EH (cell line): ENCODE data around the gene IRF8.
A peak's percentile ranks its signal among the peaks of the same experiment; 100 is the strongest.
"Not testable (repeated sequence)": the region's sequence is repeated elsewhere in the genome, so short reads cannot be mapped to it uniquely, and the experiment has no call there.

Experiments used
- DNase-seq: peaks from one replicate; pipeline ENCODE4 v3.0.0-alpha.2; 2015; ENCODE audit warnings: low read depth

The IRF8 gene

DNA sequence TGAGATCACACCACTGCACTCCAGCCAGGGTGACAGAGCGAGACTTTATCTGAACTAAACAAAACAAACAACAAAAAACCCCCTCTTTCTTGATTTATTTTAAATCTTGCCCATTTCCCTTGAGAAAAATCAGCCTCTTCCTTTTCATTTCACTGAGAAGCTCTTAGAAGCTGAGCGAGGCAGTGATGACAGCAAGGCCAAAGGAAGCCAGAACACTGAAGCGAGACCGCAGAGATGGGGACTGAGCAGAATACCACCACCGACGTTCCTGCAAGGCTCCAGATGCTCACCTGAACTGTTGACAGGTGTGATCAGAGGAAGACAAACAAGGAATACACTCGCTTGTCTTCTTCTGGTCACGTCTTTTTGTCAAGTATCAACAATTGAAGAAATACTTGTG is 30.5 kb upstream of the IRF8 start:
- DNase-seq, result no peak

DNA sequence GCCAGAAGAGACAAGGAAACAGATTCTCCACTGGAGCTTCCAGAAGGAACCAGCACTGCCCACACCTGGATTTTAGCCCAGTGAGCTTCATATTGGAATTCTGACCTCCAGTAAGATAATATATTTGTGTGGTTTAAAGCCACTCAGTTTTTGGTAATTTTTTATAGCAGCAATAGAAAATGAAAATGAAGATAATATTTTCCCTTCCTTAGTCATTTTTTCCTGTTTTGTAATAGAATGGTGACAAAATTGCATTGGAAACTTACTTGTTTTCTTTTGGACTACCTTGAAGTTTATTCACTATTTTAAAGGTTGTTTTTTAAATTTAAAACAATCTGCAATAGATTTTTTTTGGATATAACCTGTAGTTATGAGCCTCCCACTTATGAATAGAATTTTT is 29.8 kb upstream of the IRF8 start:
- DNase-seq, result no peak

DNA sequence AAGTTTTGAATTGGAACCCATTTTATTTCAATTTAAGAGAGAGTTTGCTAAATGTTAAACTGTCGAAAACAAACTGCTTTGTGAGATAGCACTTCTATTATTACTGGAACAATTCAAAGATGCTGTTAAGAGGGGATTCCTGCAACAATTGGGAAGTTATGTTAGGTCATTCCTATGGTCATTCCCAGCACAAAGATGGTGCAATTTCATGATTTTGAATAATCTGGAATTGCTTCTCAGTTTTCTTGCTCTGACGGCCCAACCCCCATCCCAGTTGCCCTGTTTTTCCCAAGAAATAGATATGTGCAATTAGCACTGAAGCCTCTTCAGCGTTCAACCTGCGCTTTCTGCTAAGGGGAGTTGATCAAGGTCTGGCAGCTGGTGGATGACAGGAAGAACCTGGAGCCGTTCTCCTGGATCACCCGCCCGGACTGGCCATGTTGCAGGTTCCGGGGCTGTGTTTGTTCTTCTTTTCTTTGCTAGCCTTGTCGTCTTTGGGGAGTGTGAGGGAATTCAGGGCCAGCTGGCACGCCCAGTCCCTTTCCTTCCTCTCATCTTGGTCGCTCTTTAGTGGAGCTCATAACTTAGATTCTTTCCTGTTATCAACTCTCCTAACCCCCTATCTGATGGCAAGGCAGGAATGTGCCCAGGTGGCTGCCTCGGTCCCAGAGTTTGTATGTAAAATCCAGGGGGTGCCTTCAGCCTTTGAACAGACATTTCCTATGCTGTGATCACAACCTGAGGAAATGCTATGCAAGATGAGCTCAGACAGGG is 29.0 kb upstream of the IRF8 start:
- DNase-seq, result no peak

DNA sequence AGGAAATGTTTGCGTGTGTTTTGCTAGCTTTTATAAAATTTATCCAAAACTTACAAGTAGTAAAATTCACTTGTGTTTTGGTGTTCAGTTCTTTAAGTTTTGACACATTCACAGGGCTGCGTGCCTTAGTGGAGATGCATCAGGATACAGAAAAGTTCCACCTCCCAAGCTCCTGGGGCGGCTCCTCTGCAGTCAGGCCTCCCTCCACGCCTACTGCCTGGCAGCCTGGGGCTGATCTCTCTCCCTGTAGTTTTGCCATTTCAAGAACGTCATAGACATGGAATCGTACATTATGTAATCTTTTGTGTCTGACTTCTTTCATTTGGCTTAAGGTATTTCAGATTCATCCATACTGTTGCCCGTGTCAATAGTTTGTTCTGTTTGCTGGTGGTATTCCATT is 27.2 kb upstream of the IRF8 start:
- no peak for DNase-seq

DNA sequence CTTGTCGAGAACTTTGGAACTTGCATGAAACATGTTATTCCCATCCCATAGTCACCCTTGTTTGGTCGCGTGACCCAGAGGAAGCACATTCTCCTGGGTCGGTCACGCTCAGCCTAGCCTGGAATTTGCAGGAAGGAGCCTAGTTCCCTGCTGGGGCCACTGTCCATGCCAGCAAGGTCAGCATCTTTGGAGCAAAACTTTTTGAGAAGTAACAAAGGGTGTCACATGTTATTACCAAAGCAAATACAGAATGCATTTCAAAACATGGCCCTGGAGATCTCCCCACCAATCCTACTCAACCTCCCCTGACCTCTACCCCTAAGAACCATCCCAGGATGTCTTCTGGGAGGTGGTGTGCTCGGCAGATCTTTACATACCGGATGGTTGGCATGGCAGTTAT is 26.2 kb upstream of the IRF8 start:
- DNase-seq, result no peak

DNA sequence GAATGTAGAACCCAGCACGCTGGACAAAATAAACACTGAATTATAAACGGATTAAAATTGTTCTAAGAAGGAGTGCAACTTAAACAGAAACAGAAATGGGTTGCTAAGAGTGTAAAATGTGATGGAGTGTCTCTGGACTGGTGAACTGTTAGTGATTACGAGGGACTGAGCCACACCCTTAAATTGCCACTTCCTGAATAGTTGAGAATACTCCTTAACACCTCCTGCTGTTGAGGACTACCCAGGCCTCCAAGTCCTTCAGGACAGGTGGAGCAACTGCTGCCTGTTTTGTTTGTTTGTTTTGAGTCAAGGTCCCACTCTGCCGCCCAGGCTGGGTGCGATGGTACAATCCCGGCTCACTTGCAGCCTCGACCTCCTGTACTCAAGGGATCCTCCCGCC is 25.8 kb upstream of the IRF8 start:
- DNase-seq, result no peak

DNA sequence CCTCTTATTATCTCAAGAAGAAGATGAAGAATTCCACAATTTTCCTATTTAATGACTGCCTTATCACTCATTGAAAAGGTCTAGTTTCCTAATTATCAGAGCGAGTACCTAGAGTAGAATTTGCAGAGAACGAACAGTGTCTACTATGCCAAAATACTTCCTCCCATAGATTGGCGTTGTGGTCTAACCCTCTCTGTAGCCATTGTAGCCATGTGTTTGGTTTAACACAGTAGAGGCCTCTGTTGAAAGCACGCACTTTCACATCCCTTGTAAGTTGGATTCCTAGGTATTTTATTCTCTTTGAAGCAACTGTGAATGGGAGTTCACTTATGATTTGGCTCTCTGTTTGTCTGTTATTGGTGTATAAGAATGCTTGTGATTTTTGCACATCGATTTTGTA is 24.9 kb upstream of the IRF8 start:
- not testable (repeated sequence) for DNase-seq

DNA sequence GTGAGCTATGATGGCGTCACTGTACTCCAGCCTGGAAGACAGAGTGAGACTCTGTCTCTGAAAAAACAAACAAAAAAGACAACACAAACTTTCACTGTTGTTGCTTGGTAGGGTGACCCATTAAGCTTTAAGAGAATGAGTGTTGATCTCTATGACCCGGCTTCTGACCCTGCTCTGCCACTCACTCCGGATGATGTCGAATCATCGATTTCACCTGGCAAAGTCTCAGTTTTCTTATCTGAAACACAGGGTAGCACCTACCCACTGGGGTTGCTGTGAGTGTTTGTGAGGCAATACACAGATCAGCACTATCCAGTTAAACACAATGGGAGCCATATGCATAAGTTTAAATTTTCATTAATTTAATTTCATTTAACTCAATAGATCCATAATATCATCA is 20.6 kb upstream of the IRF8 start:
- DNase-seq, result no peak

DNA sequence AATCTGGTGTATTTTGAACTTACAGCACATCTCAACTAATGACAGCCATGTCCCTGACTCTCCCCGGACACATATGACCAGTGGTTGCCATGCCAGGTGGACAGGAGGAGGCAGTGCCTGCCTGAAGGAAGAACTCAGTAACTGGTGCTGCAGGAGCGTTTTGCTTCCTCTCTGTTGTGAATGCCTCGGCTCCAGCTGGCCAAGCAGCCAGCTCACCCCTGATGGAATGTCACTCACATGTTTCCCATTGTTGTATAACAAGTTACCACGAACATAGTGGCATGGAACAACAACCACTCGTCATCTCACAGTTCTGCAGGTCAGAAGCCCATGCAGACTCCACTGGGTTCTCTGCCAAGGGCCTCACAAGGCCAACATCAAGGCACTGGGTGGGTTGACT is 20.1 kb upstream of the IRF8 start:
- peak; percentile 86 for DNase-seq

DNA sequence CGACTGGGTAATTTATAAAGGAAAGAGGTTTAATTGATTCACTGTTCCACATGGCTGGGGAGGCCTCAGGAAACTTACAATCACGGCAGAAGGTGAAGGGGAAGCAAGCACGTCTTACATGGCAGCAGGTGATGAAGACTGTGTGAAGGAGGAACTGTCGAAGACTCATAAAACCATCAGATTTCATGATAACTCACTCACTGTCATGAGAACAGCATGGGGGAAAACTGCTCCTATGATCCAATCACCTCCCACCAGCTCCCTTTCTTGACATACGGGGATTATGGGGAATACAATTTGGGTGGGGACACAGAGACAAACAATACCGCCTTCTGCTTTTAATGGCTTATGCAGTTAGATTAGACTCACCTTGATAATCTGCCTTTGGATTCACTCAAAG is 19.4 kb upstream of the IRF8 start:
- DNase-seq, result no peak

DNA sequence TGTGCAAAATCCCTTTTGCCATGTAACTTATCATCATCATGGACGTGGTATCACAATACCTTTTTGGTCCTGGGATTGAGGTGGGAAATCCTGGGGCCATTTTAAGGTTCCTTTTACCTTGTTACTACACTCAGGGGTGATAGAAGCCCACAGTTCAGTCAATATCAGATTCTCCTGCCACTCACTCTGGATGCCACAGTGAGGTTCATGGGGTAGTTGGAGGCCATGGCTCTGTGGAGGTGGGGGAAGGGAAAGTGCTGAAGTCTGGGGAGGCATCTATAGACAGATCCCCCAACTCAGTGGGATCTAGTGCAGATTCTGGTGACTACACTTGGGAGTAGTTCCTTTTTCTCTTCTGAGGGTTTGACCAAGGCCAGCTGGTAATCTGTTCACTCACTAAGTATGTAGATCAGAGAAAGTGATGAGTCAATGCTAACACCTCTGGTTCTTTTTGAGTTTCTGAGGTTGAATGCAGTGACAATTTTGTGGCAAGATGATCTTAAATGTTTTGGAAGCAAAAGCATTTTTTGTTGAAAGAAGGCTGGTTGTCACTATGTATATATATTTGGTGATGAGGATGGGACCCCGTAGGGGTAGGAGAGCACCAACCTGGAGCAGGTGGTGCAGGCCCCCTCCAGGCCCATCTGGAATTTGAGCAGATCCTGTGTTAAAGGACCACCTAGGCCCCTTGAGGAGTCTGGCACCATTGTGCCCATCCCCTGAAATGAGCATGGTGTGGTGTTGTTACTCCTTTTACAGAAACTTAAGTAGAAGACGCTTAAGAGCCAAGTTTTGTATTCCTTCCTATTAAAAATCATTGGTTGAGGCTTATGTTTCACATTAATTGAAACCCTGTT is 18.8 kb upstream of the IRF8 start:
- DNase-seq, result peak; percentile 9

DNA sequence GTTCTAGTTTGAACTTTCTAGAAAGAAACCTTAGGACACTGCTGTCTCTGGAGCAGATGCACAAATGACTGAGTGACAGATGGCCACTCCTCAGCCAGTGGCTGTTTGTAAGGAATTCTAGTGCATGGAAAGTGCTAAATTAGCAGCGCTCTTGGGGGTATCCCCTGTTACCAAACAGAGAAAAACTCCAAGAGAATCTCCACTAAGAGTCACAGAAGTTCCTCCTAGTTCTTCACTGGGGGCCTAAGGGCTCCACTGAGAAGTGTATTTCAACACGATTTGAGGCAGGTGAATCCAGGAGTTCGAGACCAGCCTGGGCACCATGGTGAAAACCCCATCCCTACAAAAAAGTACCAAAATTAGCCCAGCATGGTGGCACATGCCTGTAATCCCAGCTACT is 18.1 kb upstream of the IRF8 start:
- DNase-seq, result no peak

DNA sequence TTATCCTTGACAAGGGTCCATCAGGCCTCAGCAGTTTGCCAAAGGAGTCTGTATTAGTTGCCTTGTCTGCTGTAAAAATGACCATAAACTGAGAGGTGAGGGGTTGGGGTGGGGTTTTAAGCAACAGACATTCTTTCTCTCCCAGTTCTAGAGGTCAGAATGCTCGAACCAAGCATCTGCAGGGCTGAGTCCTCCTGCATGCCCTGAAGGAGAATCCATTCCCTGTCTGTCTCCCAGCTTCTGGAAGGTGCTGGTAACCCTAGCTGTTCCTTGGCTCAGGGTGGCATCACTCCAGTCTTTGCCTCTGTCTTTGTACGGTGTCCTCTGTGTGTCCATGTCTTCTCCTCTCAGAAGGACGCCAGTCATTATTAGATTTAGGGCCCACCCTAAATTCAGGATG is 17.5 kb upstream of the IRF8 start:
- no peak for DNase-seq

DNA sequence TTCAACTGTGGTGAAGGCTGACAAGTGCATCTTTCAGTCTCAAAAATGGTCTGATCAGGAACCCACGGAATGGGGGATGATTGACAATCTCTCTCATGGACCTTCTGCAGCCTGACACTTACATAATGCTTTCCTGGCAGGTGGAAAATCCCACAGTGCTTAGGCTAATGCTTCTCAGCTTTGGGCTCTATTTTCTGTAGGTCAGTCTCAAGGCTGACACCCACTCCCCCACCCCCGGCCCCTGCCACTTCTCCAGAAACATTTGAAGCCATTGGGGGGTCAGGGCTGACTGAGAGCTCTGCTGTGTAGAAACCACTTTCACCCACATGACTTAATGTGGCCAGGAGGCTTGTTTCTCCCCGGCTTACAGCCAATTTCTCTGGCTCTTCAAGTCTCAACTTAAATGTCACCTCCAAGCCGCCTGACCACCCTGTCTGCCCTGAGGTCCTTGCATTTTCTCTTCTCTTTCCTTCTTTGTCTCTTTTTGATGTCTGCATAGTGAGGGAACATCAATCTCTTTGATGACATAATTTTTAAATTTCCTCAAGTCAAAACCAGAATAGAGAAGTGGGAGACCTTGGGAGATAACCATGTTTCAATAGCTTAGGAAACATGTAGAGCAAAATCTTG is 16.7 kb upstream of the IRF8 start:
- no peak for DNase-seq

DNA sequence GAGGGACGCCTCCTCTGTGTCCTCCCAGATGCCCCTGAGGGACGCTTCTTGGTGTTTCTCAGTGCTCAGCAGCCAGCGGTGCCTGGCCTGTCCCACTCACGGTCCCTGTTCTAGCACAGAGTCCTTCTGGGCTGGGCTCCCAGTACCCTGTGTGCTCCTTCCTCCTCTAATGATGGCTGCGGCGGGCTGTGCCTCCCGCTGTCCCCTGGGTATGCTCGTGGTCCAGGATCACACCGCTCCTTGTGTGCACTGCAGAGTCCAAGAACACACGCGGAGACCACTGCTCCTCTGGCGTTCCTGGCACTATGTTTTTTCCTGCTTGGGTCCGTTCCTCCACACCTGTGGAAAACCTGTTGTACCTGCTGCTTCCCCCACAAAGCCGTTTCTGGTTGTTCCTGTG is 15.1 kb upstream of the IRF8 start:
- no peak for DNase-seq

DNA sequence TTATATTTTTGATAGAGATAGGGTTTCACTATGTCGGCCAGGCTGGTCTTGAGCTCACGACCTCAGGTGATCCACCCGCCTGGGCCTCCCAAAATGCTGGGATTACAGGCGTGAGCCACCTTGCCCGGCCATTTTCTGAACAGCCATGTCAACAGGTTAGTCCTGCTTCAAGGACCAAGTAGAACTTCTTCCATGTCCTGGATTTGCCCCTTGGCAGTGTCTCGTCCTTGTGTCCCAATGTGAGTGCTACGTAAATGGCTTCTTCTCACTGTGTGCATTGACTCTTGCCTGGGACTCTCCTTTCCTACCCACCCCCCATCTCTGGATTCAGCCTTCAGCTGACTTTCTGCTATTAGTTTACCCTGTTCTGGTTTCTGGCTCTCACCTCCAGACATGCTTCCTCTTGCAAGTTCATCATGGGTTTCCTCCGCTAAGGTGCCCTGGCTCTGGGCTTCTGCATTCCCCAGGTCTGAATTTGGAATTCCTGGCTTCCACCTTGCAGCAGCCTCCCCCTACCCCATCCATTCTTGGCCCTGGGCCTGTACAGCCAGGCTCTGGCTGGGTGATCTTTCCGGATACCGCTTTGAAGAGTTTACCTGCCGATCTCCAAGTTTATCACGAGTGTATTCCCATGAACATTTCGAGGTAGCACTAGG is 14.0 kb upstream of the IRF8 start:
- no peak for DNase-seq

DNA sequence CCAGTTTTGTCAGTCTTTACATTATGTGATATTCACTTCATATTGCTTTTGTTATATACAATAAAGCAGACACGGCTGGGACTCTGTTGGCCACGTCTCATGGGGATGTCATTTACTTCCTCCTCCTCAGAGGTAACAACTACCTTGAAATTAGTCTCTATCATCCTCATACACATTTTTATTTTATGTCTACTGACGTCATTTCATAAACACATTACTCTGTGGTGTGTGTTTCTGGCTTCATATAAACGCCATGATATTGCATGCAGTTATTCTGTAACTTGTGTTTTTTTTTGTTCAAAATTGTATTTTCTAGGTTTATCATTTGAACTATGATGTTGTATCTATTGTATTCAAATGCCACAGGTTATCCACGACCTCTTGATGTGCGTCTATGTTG is 13.4 kb upstream of the IRF8 start:
- no peak for DNase-seq

DNA sequence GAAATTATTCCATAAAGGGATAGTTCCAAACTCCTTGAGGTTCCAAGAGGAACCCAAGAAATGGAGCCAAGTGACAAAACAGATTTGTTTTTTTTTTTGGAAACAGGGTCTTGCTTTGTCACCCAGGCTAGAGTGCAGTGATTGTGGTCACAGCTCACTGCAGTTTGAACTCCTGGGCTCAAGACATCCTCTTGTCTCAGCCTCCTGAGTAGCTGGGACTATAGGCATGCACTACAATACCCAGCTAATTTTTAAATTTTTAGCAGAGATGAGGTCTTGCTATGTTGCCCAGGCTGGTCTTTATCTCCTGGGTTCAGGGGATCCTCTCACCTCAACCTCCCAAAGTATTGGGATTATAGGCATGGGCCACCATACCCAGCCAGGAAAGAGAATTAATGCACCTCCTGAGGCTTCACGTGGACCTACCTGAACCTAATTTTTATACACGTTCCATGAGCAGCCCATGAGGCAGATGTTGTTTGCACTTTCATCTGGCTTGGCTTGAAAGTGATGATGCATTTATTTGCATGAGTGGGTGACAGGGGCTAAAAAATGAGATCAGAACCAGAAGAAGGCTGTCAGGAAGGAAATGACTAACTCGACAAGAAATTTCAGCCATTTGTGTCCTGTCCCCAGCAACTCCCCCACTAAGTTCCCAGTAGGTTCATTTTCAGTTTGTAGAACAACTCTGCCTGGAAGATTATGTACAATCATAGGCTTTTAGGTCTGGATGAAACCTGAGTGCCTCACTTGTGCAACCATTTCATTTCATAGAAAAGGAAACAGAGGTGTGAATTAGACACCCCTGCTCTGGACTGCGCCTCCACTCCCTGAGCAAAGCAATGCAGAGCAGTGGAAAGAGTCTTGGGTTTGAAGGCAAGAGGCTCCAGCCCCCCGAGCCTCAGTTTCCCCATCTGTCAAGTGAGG is 10.3 kb upstream of the IRF8 start:
- peak; percentile 91 for DNase-seq

DNA sequence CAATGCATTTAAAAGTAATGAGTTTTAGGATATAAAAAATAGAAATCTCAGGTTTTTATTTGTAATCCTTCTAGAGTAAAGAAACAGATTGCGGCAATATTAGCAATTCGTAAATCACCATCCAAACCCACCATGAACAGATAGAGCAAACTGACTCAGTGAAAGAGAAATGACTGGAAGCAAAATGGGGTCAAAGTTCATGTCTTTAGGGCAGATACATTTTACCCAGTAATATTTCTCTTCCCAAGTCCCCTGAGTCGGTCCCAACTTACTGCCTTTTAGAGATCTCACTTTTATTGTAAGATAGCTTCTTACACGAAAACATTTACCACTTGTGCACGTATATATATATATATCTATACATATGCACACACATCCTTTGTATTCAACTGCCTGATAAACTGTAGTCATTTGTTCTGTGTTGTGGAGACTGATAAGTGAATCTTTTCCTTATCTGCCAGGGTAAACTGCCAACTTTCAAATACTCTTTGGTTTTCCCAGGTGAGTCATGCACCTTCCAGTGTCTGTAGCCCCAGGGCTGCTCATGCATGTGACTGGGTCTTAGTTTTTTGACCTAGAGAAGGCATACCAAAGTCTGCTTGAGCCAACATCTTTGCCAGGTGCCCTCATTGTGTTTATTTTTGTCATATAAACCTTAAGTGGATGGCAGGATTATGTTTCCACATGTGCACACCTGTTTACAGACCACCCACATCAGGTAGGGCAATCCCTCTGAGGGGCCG is 7.8 kb upstream of the IRF8 start:
- peak; percentile 29 for DNase-seq

DNA sequence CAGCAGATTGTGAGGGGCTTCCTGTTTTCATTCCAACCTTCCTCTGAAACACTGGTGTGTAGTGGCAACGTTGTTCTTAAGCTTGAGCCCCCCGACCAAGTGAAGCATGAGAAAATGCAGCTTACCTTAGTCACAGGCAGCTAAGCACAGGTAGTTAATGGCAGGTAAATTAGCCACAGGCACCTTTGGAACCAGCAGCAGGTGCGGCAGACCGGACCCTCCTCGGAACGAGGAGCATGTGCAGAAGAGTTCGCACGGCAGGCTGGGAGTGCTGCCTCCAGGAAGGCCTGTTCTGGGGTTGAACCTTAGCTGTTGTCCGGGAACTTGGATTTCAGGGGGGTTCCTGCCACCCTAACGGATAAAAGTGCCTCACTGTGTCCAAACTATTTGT is 7.2 kb upstream of the IRF8 start:
- DNase-seq, result no peak

DNA sequence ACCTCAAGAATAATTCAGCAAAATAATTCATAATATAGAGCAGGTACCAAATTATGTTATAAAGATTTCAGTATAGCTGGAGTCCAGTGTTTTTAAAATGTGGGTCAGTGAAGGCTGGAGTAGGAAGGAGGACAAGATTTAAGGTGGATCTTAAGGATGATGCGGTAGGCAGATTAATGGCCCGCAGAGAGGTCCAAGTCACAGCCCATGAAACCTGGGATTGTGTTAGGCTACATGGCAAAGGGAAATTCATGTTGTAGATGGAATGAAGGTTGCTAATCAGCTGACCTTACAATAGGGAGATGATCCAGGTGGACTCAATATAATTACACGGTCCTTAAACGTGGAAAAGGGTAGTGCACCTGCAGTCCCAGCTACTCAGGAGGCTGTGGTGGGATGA is 6.2 kb upstream of the IRF8 start:
- DNase-seq, result no peak
